H9 (cell line): ENCODE results near the gene SOHLH2. TPM values are rescaled to one million over a fixed set of nuclear protein-coding genes. Genes with fewer than 3 reads are reported as not detected.

Source experiments
- DNase-seq: peaks from one replicate; pipeline ENCODE4 v3.0.0-alpha.2; 2017
- H2AFZ ChIP-seq: one replicate; pipeline ENCODE4 v1.6.1; 2013; ENCODE audit warnings: mild to moderate bottlenecking, low read length, control low read depth, moderate library complexity
- H2AK5ac ChIP-seq: 2 replicates; pipeline ENCODE4 v1.6.1; 2013; ENCODE audit warnings: low read length, control low read depth, mixed read lengths; ENCODE audit not compliant: insufficient read length
- H2BK120ac ChIP-seq: one replicate; pipeline ENCODE4 v1.6.1; 2013; ENCODE audit warnings: low read depth, mild to moderate bottlenecking, low read length, control low read depth, inconsistent platforms; ENCODE audit not compliant: poor library complexity, severe bottlenecking
- H2BK12ac ChIP-seq: 2 replicates; pipeline ENCODE4 v1.6.1; 2013; ENCODE audit warnings: low read length, control low read depth, mixed read lengths, low read depth; ENCODE audit not compliant: insufficient read length
- H2BK15ac ChIP-seq: 2 replicates; pipeline ENCODE4 v1.6.1; 2013; ENCODE audit warnings: low read depth, low read length, control low read depth
- H2BK20ac ChIP-seq: one replicate; pipeline ENCODE4 v1.6.1; 2013; ENCODE audit warnings: low read depth, mild to moderate bottlenecking, low read length, control low read depth, inconsistent platforms; ENCODE audit not compliant: poor library complexity, severe bottlenecking
- H2BK5ac ChIP-seq: 2 replicates; pipeline ENCODE4 v1.6.1; 2013; ENCODE audit warnings: low read length, control low read depth, mixed read lengths; ENCODE audit not compliant: insufficient read length
- H3K14ac ChIP-seq: 2 replicates; pipeline ENCODE4 v1.6.1; 2013; ENCODE audit warnings: low read length, control low read depth; ENCODE audit not compliant: insufficient read depth
- H3K18ac ChIP-seq: 2 replicates; pipeline ENCODE4 v1.6.1; 2013; ENCODE audit warnings: low read depth, mild to moderate bottlenecking, mixed read lengths, low read length, control low read depth; ENCODE audit not compliant: insufficient read length
- H3K23ac ChIP-seq: 2 replicates; pipeline ENCODE4 v1.6.1; 2013; ENCODE audit warnings: low read length, control low read depth, mixed read lengths, low read depth; ENCODE audit not compliant: insufficient read length
- H3K23me2 ChIP-seq: 2 replicates; pipeline ENCODE4 v1.6.1; 2013; ENCODE audit warnings: low read depth, mild to moderate bottlenecking, mixed read lengths, low read length, control low read depth; ENCODE audit not compliant: insufficient read length, poor library complexity, severe bottlenecking
- H3K27ac ChIP-seq: 2 replicates; pipeline ENCODE4 v1.5.1; 2013; ENCODE audit warnings: low read length, control low read depth, mixed read lengths, low read depth; ENCODE audit not compliant: insufficient read length
- H3K27me3 ChIP-seq: 2 replicates; pipeline ENCODE4 v1.6.1; 2013; ENCODE audit warnings: low read length, control low read depth, inconsistent platforms; ENCODE audit not compliant: insufficient read depth
- H3K4ac ChIP-seq: 2 replicates; pipeline ENCODE4 v1.6.1; 2013; ENCODE audit warnings: low read depth, mild to moderate bottlenecking, control low read depth, inconsistent platforms, low read length, moderate library complexity
- H3K4me1 ChIP-seq: 2 replicates; pipeline ENCODE4 v1.6.1; 2013; ENCODE audit warnings: low read length, control low read depth, inconsistent platforms; ENCODE audit not compliant: insufficient read depth
- H3K4me2 ChIP-seq: 2 replicates; pipeline ENCODE4 v1.6.1; 2013; ENCODE audit warnings: low read length, control low read depth, mixed read lengths; ENCODE audit not compliant: insufficient read length, insufficient read depth
- H3K56ac ChIP-seq: 2 replicates; pipeline ENCODE4 v1.6.1; 2013; ENCODE audit warnings: low read depth, mild to moderate bottlenecking, mixed read lengths, low read length, control low read depth; ENCODE audit not compliant: insufficient read length
- H3K79me1 ChIP-seq: 2 replicates; pipeline ENCODE4 v1.6.1; 2013; ENCODE audit warnings: low read depth, mild to moderate bottlenecking, moderate library complexity, low read length, control low read depth, inconsistent platforms; ENCODE audit not compliant: insufficient read depth, poor library complexity, severe bottlenecking
- H3K79me2 ChIP-seq: 2 replicates; pipeline ENCODE4 v1.6.1; 2013; ENCODE audit warnings: low read length, control low read depth, inconsistent platforms; ENCODE audit not compliant: insufficient read depth
- H3K9ac ChIP-seq: 2 replicates; pipeline ENCODE4 v1.6.1; 2013; ENCODE audit warnings: low read length, control low read depth, mixed read lengths; ENCODE audit not compliant: insufficient read length; ENCODE audit errors: extremely low read depth
- H3K9me3 ChIP-seq: one replicate; pipeline ENCODE4 v1.6.1; 2013; ENCODE audit warnings: low read depth, low read length, inconsistent platforms; ENCODE audit not compliant: control insufficient read depth
- H3T11ph ChIP-seq: one replicate; pipeline ENCODE4 v1.6.1; 2013; ENCODE audit warnings: mild to moderate bottlenecking, low read length, control low read depth, inconsistent platforms
- H4K20me1 ChIP-seq: one replicate; pipeline ENCODE4 v1.6.1; 2013; ENCODE audit not compliant: control insufficient read depth, insufficient read length, insufficient read depth
- H4K5ac ChIP-seq: 2 replicates; pipeline ENCODE4 v1.6.1; 2013; ENCODE audit warnings: low read depth, mild to moderate bottlenecking, mixed read lengths, low read length, control low read depth; ENCODE audit not compliant: insufficient read length
- H4K8ac ChIP-seq: replicated peaks from 2 replicates; pipeline ENCODE4 v1.6.1; 2013; ENCODE audit warnings: low read length, control low read depth, mixed read lengths, low read depth; ENCODE audit not compliant: insufficient read length
- H4K91ac ChIP-seq: 2 replicates; pipeline ENCODE4 v1.6.1; 2013; ENCODE audit warnings: low read depth, mild to moderate bottlenecking, moderate library complexity, mixed read lengths, low read length, control low read depth; ENCODE audit not compliant: insufficient read length
- H3K27ac Mint-ChIP-seq, 3 experiments: 2 replicates in 2 of 3; 3 replicates in 1 of 3; pipeline ENCODE4 v1.8.0; 2020 to 2021; ENCODE audit warnings: mixed read lengths in 3 of 3, mild to moderate bottlenecking in 1 of 3, moderate library complexity in 1 of 3
- H3K27me3 Mint-ChIP-seq: 2 replicates; pipeline ENCODE4 v1.8.0; 2021; ENCODE audit warnings: low read depth, mild to moderate bottlenecking, moderate library complexity, mixed read lengths
- H3K36me3 Mint-ChIP-seq, 3 experiments: 2 replicates in 2 of 3; 3 replicates in 1 of 3; pipeline ENCODE4 v1.8.0; 2020 to 2021; ENCODE audit warnings: low read depth in 3 of 3, mixed read lengths in 3 of 3; ENCODE audit not compliant: insufficient read depth in 1 of 3
- H3K4me1 Mint-ChIP-seq, 2 experiments: 2 replicates each; pipeline ENCODE4 v1.8.0; 2020; ENCODE audit warnings: mixed read lengths in 2 of 2
- H3K4me3 Mint-ChIP-seq, 2 experiments: 2 replicates in 1 of 2; 3 replicates in 1 of 2; pipeline ENCODE4 v1.8.0; 2020 to 2021; ENCODE audit warnings: mild to moderate bottlenecking in 2 of 2, mixed read lengths in 2 of 2, moderate library complexity in 1 of 2
- H3K9me3 Mint-ChIP-seq, 2 experiments: 2 replicates in 1 of 2; 3 replicates in 1 of 2; pipeline ENCODE4 v1.8.0; 2020; ENCODE audit warnings: mild to moderate bottlenecking in 2 of 2, mixed read lengths in 2 of 2, moderate library complexity in 1 of 2
- WGBS: extraction: QIAGEN DNeasy Blood & Tissue Kit; methylation state at CpG from one replicate; pipeline ENCODE4 v1.1.7; 2013; ENCODE audit warnings: missing lambda C conversion rate, low lambda C conversion rate, mixed read lengths; ENCODE audit not compliant: insufficient read length; ENCODE audit errors: extremely low coverage; 5-methylcytosine and 5-hydroxymethylcytosine counted together
- total RNA-seq: library from RNA; stranded (reverse); gene quantifications from 2 replicates; pipeline ENCODE4 v1.2.1, GENCODE V29; 2021
- TF ChIP-seq, protein P1 (sequence below): fragments of 200-600 bp; sonication (generic); conservative IDR thresholded peaks from 3 replicates; pipeline ENCODE4 v1.8.0; 2021; ENCODE audit warnings: antibody characterized with exemption, mild to moderate bottlenecking

The SOHLH2 gene
- total RNA-seq, 1 experiment from 2014 or later: 1.3 TPM

DNA sequence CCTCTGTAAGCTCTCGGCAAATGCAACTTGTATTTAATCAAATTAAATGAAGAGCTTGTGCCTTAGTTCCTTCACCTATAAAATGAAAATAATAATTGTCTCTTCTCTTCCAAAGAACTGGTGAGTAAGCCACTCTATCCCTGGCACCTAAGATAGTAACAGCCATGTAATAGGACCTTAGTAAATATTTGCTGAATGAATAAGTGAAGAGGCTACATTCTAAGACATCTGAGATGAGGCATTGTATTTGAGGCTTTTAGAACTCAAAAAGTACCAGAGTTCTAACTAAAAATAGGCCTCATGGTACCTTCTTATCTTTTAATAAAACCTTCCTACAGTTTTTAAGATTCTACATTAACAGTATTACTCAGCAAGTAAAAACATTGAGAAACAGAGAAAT, 65.9 kb downstream of the SOHLH2 start:
- TF ChIP-seq, protein P1, sequence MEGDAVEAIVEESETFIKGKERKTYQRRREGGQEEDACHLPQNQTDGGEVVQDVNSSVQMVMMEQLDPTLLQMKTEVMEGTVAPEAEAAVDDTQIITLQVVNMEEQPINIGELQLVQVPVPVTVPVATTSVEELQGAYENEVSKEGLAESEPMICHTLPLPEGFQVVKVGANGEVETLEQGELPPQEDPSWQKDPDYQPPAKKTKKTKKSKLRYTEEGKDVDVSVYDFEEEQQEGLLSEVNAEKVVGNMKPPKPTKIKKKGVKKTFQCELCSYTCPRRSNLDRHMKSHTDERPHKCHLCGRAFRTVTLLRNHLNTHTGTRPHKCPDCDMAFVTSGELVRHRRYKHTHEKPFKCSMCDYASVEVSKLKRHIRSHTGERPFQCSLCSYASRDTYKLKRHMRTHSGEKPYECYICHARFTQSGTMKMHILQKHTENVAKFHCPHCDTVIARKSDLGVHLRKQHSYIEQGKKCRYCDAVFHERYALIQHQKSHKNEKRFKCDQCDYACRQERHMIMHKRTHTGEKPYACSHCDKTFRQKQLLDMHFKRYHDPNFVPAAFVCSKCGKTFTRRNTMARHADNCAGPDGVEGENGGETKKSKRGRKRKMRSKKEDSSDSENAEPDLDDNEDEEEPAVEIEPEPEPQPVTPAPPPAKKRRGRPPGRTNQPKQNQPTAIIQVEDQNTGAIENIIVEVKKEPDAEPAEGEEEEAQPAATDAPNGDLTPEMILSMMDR: no peak
- H3T11ph ChIP-seq: no peak overlapping the region
- H4K91ac ChIP-seq: no peak overlapping the region
- H3K56ac ChIP-seq: no peak overlapping the region
- H3K4me2 ChIP-seq: no peak overlapping the region
- no peak for DNase-seq
- H3K23me2 ChIP-seq: no peaks in the 10 kb centered on the region
- H3K14ac ChIP-seq: no peak overlapping the region
- H3K4ac ChIP-seq: no peak overlapping the region
- H2BK20ac ChIP-seq: no peak overlapping the region
- no peak overlapping the region for H2BK12ac ChIP-seq
- H3K27me3 Mint-ChIP-seq: peaks cover 3% of the 10 kb centered on the region; the same call in 1 of the 2 replicates
- no peaks in the 10 kb centered on the region for H3K79me1 ChIP-seq
- no peaks in the 10 kb centered on the region for H3K79me2 ChIP-seq
- H2AK5ac ChIP-seq: no peak overlapping the region
- H3K9ac ChIP-seq: no peak overlapping the region
- H3K9me3 Mint-ChIP-seq: peaks cover 3 to 13% of the 10 kb centered on the region in 2 experiments; a peak in 4 of 5 replicates
- no peak overlapping the region for H4K5ac ChIP-seq
- no peaks in the 10 kb centered on the region for H4K20me1 ChIP-seq
- no peaks in the 10 kb centered on the region for H3K4me1 Mint-ChIP-seq
- H2BK15ac ChIP-seq: no peak overlapping the region
- H4K8ac ChIP-seq: no peak overlapping the region
- no peak overlapping the region for H2BK5ac ChIP-seq
- no peak overlapping the region for H3K23ac ChIP-seq
- no peaks in the 10 kb centered on the region for H3K27me3 ChIP-seq
- H3K27ac ChIP-seq: no peak overlapping the region
- H3K36me3 Mint-ChIP-seq: peaks cover 0 to 6% (median 0%) of the 10 kb centered on the region in 3 experiments; a peak in 3 of 7 replicates
- no peak overlapping the region for H3K27ac Mint-ChIP-seq
- no peaks in the 10 kb centered on the region for H3K4me1 ChIP-seq
- H2AFZ ChIP-seq: no peak overlapping the region
- H3K9me3 ChIP-seq: no peaks in the 10 kb centered on the region
- H3K18ac ChIP-seq: no peak overlapping the region
- no peak overlapping the region for H2BK120ac ChIP-seq
- H3K4me3 Mint-ChIP-seq: no peak overlapping the region
- no CpG with 5 or more reads among the region's 1 CpG for WGBS
